Measurements from ENCODE around the gene LYRM2. TPM values are rescaled to one million over a fixed set of nuclear protein-coding genes. Genes with fewer than 3 reads are reported as not detected.

Gene LYRM2
- total and polyA plus RNA-seq, 9 of the 15 experiments (the other 6 are each of a cell fraction or from before 2014, with no cell fraction given), result 13.9 to 115 (median 42.9) TPM

GRCh38 chr6:89680551-89680950 lies 42.0 kb upstream of the LYRM2 start (continued):
- no peak for TF ChIP-seq ZFP30 (CRISPR knock-in tag; IDR thresholded peaks at IDR 0.05; ENCODE audit: borderline replicate concordance)

DNA sequence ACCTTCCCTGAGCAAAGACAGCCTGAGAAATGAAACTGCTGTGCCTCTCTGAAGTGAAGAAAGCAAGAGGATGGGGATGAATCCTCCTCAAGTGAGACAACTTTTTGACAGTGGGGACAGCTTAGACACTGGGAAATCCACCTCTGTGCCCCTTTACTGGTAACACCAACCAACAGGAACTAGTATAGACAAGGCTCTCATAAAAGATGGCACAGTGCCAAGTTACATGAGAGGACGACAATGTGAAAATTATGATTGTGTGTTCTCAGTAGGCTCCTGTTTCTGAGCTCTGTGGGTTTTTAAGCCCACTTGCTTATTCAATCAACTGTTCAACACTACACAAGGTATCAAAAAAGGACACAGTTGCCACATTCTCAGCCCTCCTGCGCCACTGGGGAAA lies 41.6 kb upstream of the LYRM2 start:
- Histone ChIP-seq H3K9ac (ENCODE audit: insufficient read depth in 1 of 2, low read depth in 2 of 2, low read length in 2 of 2) (no peak overlapping the region), H3K79me2 (ENCODE audit: control insufficient read depth, insufficient read depth, low read length) (no peaks in the 10 kb centered on the region; the same call in 2 of the 3 replicates), H3K4me1 (replicated peaks in 1 of 2; ENCODE audit: control insufficient read depth in 2 of 2, insufficient read depth in 2 of 2, low read length in 2 of 2) (no peaks in the 10 kb centered on the region), H4K20me1 (replicated peaks; ENCODE audit: control insufficient read depth, insufficient read depth, low read length) (no peaks in the 10 kb centered on the region; the same call in 1 of the 2 replicates), H3K27me3 (ENCODE audit: control insufficient read depth in 2 of 2, insufficient read depth in 2 of 2, low read length in 2 of 2) (no peaks in the 10 kb centered on the region), H3K27ac (ENCODE audit: extremely low read depth, low read depth, low read length) (no peak overlapping the region), H3K9me1 (ENCODE audit: control insufficient read depth, insufficient read depth, low read length) (no peaks in the 10 kb centered on the region), H3K36me3 (ENCODE audit: control insufficient read depth, insufficient read depth, low read length) (peaks cover 95% of the 10 kb centered on the region), H3K9me3 (replicated peaks; ENCODE audit: control insufficient read depth, insufficient read depth, low read depth, low read length) (no peaks in the 10 kb centered on the region), H3K4me2 (ENCODE audit: insufficient read depth, low read length) (no peak overlapping the region), H3K4me3 (no peak overlapping the region), H2AFZ (ENCODE audit: low read depth, low read length) (no peak overlapping the region)
- no TSS peak for BruUV-seq (replicated peaks)
- no peak for ATAC-seq
- TF ChIP-seq ATF4 (CRISPR knock-in tag; IDR thresholded peaks at IDR 0.05), result no peak
- peak; percentile 99 for TF ChIP-seq NFIC (IDR thresholded peaks at IDR 0.05)
- TF ChIP-seq SMARCE1 (IDR thresholded peaks at IDR 0.05), result no peak
- TF ChIP-seq NFIX (CRISPR knock-in tag; IDR thresholded peaks at IDR 0.05; ENCODE audit: low read depth), result peak; percentile 93
- TF ChIP-seq HIVEP1 (CRISPR knock-in tag; IDR thresholded peaks at IDR 0.05), result no peak
- no peak for TF ChIP-seq DMBX1 (CRISPR knock-in tag; IDR thresholded peaks at IDR 0.05; ENCODE audit: borderline replicate concordance)
- TF ChIP-seq SMAD1 (IDR thresholded peaks at IDR 0.05; ENCODE audit: low read depth, low read length, partially characterized antibody), result peak; percentile 68
- no peak for TF ChIP-seq RBM25 (IDR thresholded peaks at IDR 0.05; ENCODE audit: low read depth, low read length, severe bottlenecking)
- 91% methylated on average over 2 of the region's 2 CpGs for WGBS (ENCODE audit: insufficient coverage, low coverage, missing lambda C conversion rate)
- POLR2A ChIA-PET, result interaction anchor here (0.7 kb wide), 1 partner anchor 20 kb away, joined by 3 read pairs; no protein-coding TSS in a partner anchor
- CTCF ChIA-PET (ENCODE audit: low intra/inter-chr PET ratio), result no interaction called here
- intact Hi-C loops (cut with micrococcal nuclease), result no loop called here
- no peak for DNase-seq (ENCODE audit: extremely low read depth in 1 of 4, low spot score in 3 of 4)
- no peak for FAIRE-seq
- in situ Hi-C loops (cut with MboI), result no loop called here

All from K562 (cell line).